SK-N-SH treated with all-trans-retinoic acid at 6 μM for 48 hours (cell line): Measurements from ENCODE around the gene PIGP.

Experiments used
- ARNTL ChIP-seq: fragments of 450-650 bp; formaldehyde crosslinking; IDR thresholded peaks from 2 replicates; pipeline ENCODE4 v1.5.0; 2020; ENCODE audit warnings: low read depth, mild to moderate bottlenecking, moderate library complexity, borderline replicate concordance
- BACH2 ChIP-seq: fragments of 250-450 bp; sonication (Bioruptor Pico); IDR thresholded peaks from 2 replicates; pipeline ENCODE4 v1.9.0; 2021; ENCODE audit warnings: mild to moderate bottlenecking, borderline replicate concordance
- ESRRG ChIP-seq: fragments of 250-450 bp; sonication (Bioruptor Pico); IDR thresholded peaks from 2 replicates; pipeline ENCODE4 v1.6.1; 2021; ENCODE audit warnings: mild to moderate bottlenecking
- TSHZ2 ChIP-seq: fragments of 250-450 bp; sonication (Bioruptor Pico); IDR thresholded peaks from 2 replicates; pipeline ENCODE4 v1.5.0; 2020; ENCODE audit warnings: mild to moderate bottlenecking, moderate library complexity
- ZNF565 ChIP-seq: fragments of 450-650 bp; formaldehyde crosslinking; conservative IDR thresholded peaks from 2 replicates; pipeline ENCODE4 v1.5.0; 2020; ENCODE audit warnings: low read depth, mild to moderate bottlenecking, moderate library complexity
- TF ChIP-seq, protein P1 (sequence below): fragments of 250-450 bp; sonication (Bioruptor Pico); IDR thresholded peaks from 2 replicates; pipeline ENCODE4 v1.8.0; 2020; ENCODE audit warnings: mild to moderate bottlenecking, moderate library complexity, borderline replicate concordance

DNA sequence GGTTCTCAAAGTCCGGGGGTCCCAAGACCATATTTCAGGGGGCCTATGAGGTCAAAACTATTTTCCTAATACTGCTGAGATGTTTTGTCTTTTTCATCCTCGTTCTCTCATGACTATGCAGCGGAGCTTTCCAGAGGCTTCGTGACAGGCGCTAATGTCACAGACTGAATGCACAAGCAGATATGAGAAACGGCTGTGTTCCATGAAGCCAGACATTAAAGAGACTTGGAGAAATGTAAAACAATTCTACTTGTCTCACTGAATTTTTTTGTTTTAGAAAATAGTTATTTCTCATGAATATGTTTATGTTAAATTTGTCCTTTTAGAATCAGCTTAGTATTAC is 10.3 kb downstream of the PIGP start:
- TF ChIP-seq, protein P1, sequence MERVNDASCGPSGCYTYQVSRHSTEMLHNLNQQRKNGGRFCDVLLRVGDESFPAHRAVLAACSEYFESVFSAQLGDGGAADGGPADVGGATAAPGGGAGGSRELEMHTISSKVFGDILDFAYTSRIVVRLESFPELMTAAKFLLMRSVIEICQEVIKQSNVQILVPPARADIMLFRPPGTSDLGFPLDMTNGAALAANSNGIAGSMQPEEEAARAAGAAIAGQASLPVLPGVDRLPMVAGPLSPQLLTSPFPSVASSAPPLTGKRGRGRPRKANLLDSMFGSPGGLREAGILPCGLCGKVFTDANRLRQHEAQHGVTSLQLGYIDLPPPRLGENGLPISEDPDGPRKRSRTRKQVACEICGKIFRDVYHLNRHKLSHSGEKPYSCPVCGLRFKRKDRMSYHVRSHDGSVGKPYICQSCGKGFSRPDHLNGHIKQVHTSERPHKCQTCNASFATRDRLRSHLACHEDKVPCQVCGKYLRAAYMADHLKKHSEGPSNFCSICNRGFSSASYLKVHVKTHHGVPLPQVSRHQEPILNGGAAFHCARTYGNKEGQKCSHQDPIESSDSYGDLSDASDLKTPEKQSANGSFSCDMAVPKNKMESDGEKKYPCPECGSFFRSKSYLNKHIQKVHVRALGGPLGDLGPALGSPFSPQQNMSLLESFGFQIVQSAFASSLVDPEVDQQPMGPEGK (CRISPR knock-in tag): no peak
- no peak for TF ChIP-seq ARNTL (CRISPR knock-in tag)
- TF ChIP-seq ZNF565: no peak
- TF ChIP-seq BACH2 (CRISPR knock-in tag): no peak
- no peak for TF ChIP-seq ESRRG
- no peak for TF ChIP-seq TSHZ2 (CRISPR knock-in tag)
